Measurements from ENCODE around the gene TRIP4. TPM values are rescaled to one million over a fixed set of nuclear protein-coding genes. Genes with fewer than 3 reads are reported as not detected.

TRIP4 gene
- total and polyA plus RNA-seq, 2 donors (not counting 3 experiments of a cell fraction or from before 2014, with no cell fraction given): 10.9 to 31.1 TPM

DNA sequence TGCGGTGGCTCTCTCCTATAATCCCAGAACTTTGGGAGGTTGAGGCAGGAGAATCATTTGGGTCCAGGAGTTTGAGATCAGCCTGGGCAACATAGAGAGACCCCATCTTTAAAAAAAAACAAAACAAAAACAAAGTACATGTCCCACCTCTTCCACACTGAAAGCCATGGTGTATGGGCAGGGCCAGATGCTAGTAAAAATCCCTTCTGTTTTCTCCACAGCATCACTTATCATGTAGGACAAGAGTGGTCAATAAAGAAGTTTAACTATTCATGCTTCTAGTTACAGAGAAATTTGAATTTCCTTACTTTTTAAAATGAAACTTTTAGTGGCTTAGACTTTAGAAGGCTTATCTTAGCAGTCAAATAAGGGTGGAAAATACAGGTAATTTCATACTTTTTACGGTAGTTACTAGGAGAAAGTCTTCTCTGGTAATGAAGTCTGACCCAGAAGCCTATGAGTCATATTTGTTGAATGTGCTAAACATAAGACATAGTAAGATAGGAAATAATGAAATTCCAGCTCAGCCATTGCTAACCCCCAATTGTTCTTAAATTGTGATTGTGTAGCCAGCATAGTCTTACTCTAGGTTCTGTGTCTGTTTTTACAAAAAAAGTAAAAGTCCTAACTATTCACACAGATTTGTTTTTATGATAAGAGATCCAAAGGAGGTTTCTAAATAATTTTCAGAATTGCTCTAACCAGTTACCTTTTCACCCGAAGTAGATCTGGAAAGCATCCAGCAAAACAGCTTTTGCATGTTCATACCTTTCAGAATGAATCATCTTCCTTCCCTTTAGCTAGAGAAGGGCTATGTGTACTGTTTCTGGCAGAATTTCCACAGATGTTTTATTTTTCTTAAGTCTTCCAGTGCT, 56.3 kb downstream of the TRIP4 start:
- H3K27me3 ChIP-seq (ENCODE audit: control insufficient read depth in 2 of 2, insufficient read depth in 2 of 2, low read length in 2 of 2): no peaks in the 10 kb centered on the region
- FAIRE-seq (peak; percentile 94), DNase-seq (ENCODE audit: low read depth, low spot score) (peak; percentile 93)
- POLR2A ChIA-PET: interaction anchor here (0.8 kb wide), 1 partner anchor 41 kb away, joined by 3 read pairs; no protein-coding TSS in a partner anchor
- CTCF ChIA-PET: interaction anchor here (0.8 to 3.1 kb wide), 6 partner anchors 13 to 241 kb away, joined by 3 to 14 read pairs (median 4); partner anchors contain the start of gene ZNF609
- peak; percentile 29 for TF ChIP-seq GATA2 (IDR thresholded peaks at IDR 0.05; ENCODE audit: insufficient read depth, insufficient read length, low read depth, low read length)
- peak; percentile 55 for TF ChIP-seq POLR2AphosphoS5 (IDR thresholded peaks at IDR 0.05; ENCODE audit: insufficient read depth, low read depth, low read length)
- no peak for TF ChIP-seq MAX (IDR thresholded peaks at IDR 0.05; ENCODE audit: insufficient read depth, insufficient read length)
- no peak for TF ChIP-seq CTCF (IDR thresholded peaks at IDR 0.05; ENCODE audit: extremely low read depth in 1 of 2, insufficient read depth in 1 of 2, low read depth in 1 of 2, low read length in 2 of 2)
- peak; percentile 56 for TF ChIP-seq POLR2A (IDR thresholded peaks at IDR 0.05; ENCODE audit: low read depth, low read length)
- no peak for TF ChIP-seq EZH2 (IDR thresholded peaks at IDR 0.05; ENCODE audit: borderline replicate concordance, low read depth, low read length, severe bottlenecking)
- no peak for TF ChIP-seq MYC (IDR thresholded peaks at IDR 0.05; ENCODE audit: low read depth, low read length)
- TF ChIP-seq FOS (IDR thresholded peaks at IDR 0.05; ENCODE audit: borderline replicate concordance, insufficient read depth, low read length): peak; percentile 76
- TF ChIP-seq JUN (IDR thresholded peaks at IDR 0.05; ENCODE audit: borderline replicate concordance, insufficient read depth, insufficient read length, low read depth): peak; percentile 76
- no peaks in the 10 kb centered on the region for H4K20me1 ChIP-seq (replicated peaks; ENCODE audit: control insufficient read depth, extremely low read depth, insufficient read depth, low read length)
- peaks cover 3 to 7% of the 10 kb centered on the region in 2 experiments for H3K36me3 ChIP-seq (ENCODE audit: control insufficient read depth in 2 of 2, extremely low read depth in 1 of 2, insufficient read depth in 2 of 2, low read length in 2 of 2)
- peak overlapping the region; percentile 82 for H3K4me2 ChIP-seq (ENCODE audit: insufficient read depth, low read length)
- H3K9me1 ChIP-seq (replicated peaks; ENCODE audit: control insufficient read depth, extremely low read depth, insufficient read depth, low read length): no peaks in the 10 kb centered on the region
- dilution Hi-C loops (cut with MboI; ENCODE audit: extremely low pct_ligation_motif_present, low sequenced_read_pairs): no loop called here
- peak overlapping the region in 2 of 3 experiments; percentile 6 to 58 for H3K4me3 ChIP-seq (replicated peaks in 1 of 3; ENCODE audit: insufficient read depth in 1 of 3, low read depth in 1 of 3, low read length in 3 of 3)
- H3K27ac ChIP-seq (ENCODE audit: insufficient read depth, low read depth, low read length): peak overlapping the region; percentile 97
- H3K9me3 ChIP-seq (replicated peaks; ENCODE audit: control insufficient read depth, insufficient read depth, low read length): no peaks in the 10 kb centered on the region
- intact Hi-C loops (cut with micrococcal nuclease): loop anchor here (1.0 kb wide), 2 partner anchors 16 to 92 kb away; partner anchors contain the start of gene ZNF609
- H2AFZ ChIP-seq (ENCODE audit: low read depth, low read length): no peak overlapping the region
- BruUV-seq (replicated peaks): TSS peak; percentile 92
- H3K9ac ChIP-seq (replicated peaks; ENCODE audit: extremely low read depth, insufficient read depth, low read length): peak overlapping the region; percentile 75
- H3K4me1 ChIP-seq (ENCODE audit: control insufficient read depth, extremely low read depth, insufficient read depth, low read length): peaks cover 34% of the 10 kb centered on the region
- H3K79me2 ChIP-seq (ENCODE audit: control insufficient read depth, insufficient read depth, low read length): no peaks in the 10 kb centered on the region

All from endothelial cell of umbilical vein (primary cell).